AG09319 (cell line): ENCODE data around the gene SNX4.

Source experiments
- DNase-seq: peaks from one replicate; pipeline ENCODE4 v3.0.0-alpha.2; 2010; ENCODE audit warnings: low read depth; ENCODE audit errors: extremely low read depth
- TF ChIP-seq, protein P1 (sequence below): IDR thresholded peaks from 2 replicates; pipeline ENCODE4 v1.5.1; 2011; ENCODE audit warnings: low read depth, mild to moderate bottlenecking, inconsistent platforms, low read length, moderate library complexity

Gene SNX4

DNA sequence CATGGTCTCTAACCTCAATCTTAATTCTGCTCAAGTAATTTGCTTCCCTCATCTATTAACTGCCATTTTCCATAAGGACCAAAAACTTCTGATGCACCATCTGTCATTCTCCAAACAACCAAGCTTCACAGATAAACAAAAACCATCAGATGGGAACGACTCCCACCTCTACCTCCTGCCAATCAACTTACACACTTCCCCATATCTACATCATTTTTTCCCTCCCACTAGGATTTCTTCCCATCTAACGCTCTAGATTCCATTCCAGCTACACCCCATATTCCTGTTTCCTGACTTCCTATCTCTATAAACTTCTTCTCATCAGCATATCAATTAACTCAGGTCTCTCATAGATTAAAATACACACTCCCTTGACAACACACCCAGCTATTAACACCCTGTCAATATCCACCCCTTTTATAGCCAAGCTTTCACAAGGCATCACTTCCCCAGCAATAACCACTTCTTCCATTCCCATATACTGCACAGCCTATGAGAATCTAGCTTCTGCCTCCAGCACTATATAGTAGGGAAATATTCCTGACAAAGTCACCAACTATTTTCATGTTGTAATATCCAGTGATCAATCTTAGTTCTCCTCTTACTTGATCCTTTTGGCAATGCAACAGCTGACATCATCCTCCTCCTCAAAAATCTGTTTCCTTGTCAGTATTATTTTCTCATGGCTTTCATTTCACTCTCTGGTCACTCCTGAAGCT lies 39.2 kb downstream of the SNX4 start:
- DNase-seq = peak; percentile 16
- TF ChIP-seq, protein P1, sequence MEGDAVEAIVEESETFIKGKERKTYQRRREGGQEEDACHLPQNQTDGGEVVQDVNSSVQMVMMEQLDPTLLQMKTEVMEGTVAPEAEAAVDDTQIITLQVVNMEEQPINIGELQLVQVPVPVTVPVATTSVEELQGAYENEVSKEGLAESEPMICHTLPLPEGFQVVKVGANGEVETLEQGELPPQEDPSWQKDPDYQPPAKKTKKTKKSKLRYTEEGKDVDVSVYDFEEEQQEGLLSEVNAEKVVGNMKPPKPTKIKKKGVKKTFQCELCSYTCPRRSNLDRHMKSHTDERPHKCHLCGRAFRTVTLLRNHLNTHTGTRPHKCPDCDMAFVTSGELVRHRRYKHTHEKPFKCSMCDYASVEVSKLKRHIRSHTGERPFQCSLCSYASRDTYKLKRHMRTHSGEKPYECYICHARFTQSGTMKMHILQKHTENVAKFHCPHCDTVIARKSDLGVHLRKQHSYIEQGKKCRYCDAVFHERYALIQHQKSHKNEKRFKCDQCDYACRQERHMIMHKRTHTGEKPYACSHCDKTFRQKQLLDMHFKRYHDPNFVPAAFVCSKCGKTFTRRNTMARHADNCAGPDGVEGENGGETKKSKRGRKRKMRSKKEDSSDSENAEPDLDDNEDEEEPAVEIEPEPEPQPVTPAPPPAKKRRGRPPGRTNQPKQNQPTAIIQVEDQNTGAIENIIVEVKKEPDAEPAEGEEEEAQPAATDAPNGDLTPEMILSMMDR = no peak

DNA sequence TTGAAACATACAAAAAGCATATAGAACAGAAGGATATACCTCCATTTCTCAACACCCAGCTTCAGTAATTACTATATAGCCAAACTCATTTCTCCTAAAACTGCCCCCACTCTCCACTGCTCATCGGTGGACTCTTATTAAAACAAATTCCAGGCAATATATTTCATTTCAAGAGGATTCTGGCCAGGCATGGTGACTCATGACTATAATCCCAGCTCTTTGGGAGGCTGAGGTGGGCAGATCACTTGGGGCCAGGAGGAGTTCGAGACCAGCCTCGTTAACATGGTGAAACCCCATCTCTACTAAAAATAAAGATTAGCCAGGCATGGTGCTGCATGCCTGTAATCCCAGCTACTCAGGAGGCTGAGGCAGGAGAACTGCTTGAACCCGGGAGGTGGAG lies 40.9 kb downstream of the SNX4 start:
- TF ChIP-seq, protein P1 = no peak
- DNase-seq = no peak

DNA sequence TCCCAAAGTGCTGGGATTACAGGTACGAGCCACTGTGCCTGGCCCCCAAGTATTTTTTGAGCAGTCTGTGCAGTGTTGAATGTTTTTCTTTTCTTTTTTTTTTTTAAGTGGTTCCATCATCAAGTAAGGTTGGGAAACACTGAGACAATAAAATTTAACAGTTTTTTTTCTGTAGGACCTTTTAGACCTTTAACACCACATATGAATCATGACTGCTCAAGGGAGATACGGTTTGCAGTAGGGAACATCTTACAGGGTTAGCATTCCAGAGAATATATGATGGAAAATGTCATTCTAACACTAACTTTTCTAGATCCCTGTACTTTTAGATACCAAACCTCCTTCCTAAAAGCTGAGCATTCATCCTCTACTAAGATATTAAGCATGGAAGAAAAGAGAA lies 41.7 kb downstream of the SNX4 start:
- TF ChIP-seq, protein P1 = no peak
- no peak for DNase-seq

- TF ChIP-seq, protein P1 = no peak
- no peak for DNase-seq
Observed at GRCh38 chr3:125477701-125478100, 42.3 kb downstream of the SNX4 start.

DNA sequence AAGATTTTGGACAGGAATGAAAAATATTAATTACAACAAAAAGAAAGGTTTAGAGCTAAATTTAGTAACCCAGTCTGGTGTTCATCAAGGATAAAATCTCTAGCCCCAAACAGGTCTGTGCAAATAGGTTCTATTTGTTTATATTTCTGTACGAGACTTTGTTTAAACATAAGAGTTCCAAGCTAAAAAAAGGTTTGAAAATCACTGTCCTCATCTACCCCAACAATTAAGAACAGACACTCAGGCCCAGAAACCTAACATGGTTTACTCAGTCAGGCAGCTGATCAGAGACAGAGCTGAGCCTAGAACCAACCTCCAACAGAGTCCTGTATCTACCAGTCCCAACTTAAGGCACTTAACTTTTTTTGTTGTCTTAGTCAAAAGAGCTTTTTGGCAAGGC lies 49.3 kb downstream of the SNX4 start:
- TF ChIP-seq, protein P1 = no peak
- no peak for DNase-seq

DNA sequence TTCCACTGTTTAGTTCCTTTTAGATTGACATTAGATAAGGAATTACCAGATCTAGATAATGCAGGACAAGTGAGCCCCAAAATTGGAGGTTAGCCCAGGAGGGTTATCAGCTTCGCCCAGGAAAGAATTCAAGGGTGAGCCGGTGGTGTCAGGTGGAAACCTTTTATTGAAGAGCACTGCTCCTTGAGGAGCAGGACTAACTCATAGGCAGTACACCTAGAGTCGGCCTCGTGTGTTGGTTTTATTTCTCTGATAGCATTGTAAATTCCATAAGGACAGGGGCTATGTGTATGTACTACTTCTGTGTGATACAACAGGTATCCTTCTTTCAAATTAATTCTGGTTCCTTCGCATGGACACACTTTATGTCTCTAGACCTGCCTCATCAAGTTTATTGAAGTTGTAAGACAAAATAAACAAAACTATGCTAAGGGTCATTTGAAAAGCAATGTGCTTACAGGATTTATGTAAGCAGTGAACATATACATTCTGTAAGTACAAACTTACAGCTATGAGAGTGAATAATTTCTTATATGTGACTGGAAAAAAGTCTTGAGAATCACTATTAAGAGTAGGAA lies 57.2 kb downstream of the SNX4 start:
- no peak for DNase-seq
- TF ChIP-seq, protein P1 = no peak

GRCh38 chr3:125461896-125462295 lies 58.1 kb downstream of the SNX4 start:
- DNase-seq = no peak
- TF ChIP-seq, protein P1 = no peak
